Subcutaneous adipose tissue (tissue), 4 donors: ENCODE measurements around the gene SMG6. TPM values are rescaled to one million over a fixed set of nuclear protein-coding genes. Genes with fewer than 3 reads are reported as not detected.

Source experiments
- CTCF ChIP-seq: fragments of 450-650 bp; IDR thresholded peaks from one replicate; pipeline ENCODE4 v1.5.1; 2016; ENCODE audit warnings: low read depth, mild to moderate bottlenecking, control low read depth, antibody characterized with exemption, moderate library complexity
- total RNA-seq, 4 donors: library from RNA; depleted of rRNA; stranded (reverse); fragments of >200 nt; gene quantifications; one replicate each; pipeline ENCODE4 v1.1.0, GENCODE V29; 2016

The SMG6 gene
- total RNA-seq, 4 donors from 2014 or later, result 14.5 to 50.7 (median 19.4) TPM

GRCh38 chr17:2299756-2300155 is 3.8 kb downstream of the SMG6 start:
- TF ChIP-seq CTCF, result no peak

DNA sequence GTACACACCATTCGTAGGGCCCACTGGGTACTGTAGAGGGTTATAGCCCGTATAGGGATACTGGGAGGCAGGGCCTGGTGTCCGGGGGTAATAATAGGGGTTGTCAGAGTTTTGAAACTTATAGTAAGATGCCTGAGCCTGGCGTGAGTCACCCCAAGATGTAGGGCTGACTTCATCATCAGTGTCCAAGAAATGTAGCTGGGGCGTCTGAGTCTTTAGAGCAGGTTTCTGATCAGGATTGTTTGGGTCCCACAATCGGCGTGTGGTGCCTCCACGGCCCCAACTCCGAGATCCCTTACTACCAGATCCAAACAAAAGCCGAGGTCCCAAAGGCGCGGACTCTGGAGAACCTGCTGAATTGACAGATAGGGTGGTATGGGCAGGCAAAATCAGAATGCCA is 4.4 kb downstream of the SMG6 start:
- no peak for TF ChIP-seq CTCF

DNA sequence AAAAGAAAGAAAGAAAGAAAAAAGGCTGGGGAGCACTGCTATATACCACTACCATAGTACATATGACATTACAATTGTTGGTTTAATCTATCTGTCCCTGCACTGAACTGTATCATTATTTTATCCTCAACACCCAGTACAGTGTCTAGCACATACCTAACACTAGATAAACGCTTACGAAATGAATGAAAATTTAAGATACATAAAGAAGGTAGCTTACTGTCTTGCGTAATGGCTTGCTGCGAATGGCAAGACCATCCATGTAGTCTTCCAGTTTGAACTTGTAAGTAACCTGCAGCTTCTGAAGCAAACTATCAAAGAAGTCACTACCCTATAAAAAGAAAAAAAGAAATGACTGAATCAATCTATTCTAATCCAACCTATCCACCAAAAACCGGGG is 6.6 kb downstream of the SMG6 start:
- no peak for TF ChIP-seq CTCF

GRCh38 chr17:2295575-2295974 is 8.0 kb downstream of the SMG6 start:
- TF ChIP-seq CTCF, result no peak

GRCh38 chr17:2292100-2292499 is 11.5 kb downstream of the SMG6 start:
- TF ChIP-seq CTCF, result no peak

- TF ChIP-seq CTCF, result no peak
These were observed 13.6 kb downstream of the SMG6 start for GRCh38 chr17:2289878-2290478.

- TF ChIP-seq CTCF, result no peak
These were observed 20.3 kb downstream of the SMG6 start for GRCh38 chr17:2283302-2283701.
